Body of pancreas (tissue), 4 donors: Measurements from ENCODE around the gene DMBX1.

ENCODE experiments used
- POLR2A ChIP-seq, 3 donors: fragments of 450-650 bp; IDR thresholded peaks; one replicate each; pipeline ENCODE4 v1.6.1; 2016; ENCODE audit warnings: antibody characterized with exemption in 3 of 3, mild to moderate bottlenecking in 2 of 3
- TF ChIP-seq, protein P1 (sequence below), 7 experiments: fragments of 450-650 bp in 4 of 7; fragments of 200-600 bp in 3 of 7; sonication (generic) in 3 of 7; IDR thresholded peaks; one replicate each; pipeline ENCODE4 v1.5.1; 2016 to 2019; ENCODE audit warnings: antibody characterized with exemption in 7 of 7

DNA sequence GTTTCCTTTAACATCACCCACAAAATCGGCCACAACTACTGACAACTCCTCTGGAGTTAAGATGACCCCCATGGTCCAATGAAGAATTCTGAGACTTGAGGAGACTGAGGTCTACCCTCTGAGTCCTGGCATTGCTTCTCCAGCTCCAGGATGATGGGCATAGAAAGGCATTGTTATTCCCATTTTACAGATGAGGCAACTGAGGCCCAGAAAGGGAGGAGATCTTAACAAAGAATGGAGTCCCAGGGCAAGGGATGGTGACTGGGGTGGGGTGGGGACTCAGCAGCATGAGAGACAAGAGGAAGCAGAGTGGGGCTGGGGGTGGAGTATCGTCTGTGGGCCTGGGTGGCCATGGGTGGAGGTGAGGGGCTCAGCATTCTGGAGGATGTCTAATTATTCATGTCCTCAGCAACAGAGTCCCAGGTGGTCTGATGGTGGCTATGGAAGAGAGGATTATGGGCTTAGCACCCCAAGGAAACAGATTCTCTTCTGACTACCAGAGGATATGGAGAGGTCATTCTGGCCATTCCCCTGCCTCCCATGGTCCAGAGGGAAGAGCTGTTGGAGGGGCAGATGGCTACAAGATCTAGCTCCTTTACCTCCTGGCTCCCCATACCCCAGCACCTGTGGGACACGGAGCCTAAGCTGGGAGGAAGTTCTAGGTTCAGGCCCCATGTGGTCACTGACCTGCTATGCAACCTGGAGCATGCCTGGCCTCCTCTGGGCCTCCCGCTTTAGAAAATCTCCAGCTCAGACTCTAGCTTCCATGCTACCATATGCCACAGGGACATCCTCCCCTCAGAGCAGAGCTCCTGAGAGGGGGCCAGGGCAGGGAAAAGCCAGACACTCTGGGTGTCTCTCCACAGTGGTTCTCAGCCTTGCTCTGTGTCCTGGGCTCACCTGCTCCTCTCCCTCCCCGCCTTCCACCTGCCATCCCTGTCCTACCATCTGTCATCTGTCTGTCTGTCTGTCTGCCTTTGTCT lies 37.4 kb upstream of the DMBX1 start:
- TF ChIP-seq, protein P1, sequence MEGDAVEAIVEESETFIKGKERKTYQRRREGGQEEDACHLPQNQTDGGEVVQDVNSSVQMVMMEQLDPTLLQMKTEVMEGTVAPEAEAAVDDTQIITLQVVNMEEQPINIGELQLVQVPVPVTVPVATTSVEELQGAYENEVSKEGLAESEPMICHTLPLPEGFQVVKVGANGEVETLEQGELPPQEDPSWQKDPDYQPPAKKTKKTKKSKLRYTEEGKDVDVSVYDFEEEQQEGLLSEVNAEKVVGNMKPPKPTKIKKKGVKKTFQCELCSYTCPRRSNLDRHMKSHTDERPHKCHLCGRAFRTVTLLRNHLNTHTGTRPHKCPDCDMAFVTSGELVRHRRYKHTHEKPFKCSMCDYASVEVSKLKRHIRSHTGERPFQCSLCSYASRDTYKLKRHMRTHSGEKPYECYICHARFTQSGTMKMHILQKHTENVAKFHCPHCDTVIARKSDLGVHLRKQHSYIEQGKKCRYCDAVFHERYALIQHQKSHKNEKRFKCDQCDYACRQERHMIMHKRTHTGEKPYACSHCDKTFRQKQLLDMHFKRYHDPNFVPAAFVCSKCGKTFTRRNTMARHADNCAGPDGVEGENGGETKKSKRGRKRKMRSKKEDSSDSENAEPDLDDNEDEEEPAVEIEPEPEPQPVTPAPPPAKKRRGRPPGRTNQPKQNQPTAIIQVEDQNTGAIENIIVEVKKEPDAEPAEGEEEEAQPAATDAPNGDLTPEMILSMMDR (IDR thresholded peaks at IDR 0.05), result no peak
- no peak for TF ChIP-seq POLR2A (IDR thresholded peaks at IDR 0.05)
